Daoy (cell line): Measurements from ENCODE around the gene HSD3B7. TPM values are rescaled to one million over a fixed set of nuclear protein-coding genes. Genes with fewer than 3 reads are reported as not detected.

Source experiments
- DNase-seq: peaks from one replicate; pipeline ENCODE4 v3.0.0-alpha.2; 2015; ENCODE audit warnings: low read depth
- total RNA-seq: library from RNA; depleted of rRNA; stranded (reverse); fragments of >200 nt; shearing (Covaris generic); gene quantifications from 2 replicates; pipeline ENCODE4 v1.2.3, GENCODE V29; 2014

The HSD3B7 gene
- total RNA-seq, 1 experiment from 2014 or later: 3.8 TPM

- no peak for DNase-seq
Measured at GRCh38 chr16:30982548-30983288, 2.3 kb upstream of the HSD3B7 start.

GRCh38 chr16:30983289-30983889 lies 1.6 kb upstream of the HSD3B7 start:
- DNase-seq: no peak

GRCh38 chr16:30983898-30984610 lies 953 bp upstream of the HSD3B7 start:
- DNase-seq: no peak

DNA sequence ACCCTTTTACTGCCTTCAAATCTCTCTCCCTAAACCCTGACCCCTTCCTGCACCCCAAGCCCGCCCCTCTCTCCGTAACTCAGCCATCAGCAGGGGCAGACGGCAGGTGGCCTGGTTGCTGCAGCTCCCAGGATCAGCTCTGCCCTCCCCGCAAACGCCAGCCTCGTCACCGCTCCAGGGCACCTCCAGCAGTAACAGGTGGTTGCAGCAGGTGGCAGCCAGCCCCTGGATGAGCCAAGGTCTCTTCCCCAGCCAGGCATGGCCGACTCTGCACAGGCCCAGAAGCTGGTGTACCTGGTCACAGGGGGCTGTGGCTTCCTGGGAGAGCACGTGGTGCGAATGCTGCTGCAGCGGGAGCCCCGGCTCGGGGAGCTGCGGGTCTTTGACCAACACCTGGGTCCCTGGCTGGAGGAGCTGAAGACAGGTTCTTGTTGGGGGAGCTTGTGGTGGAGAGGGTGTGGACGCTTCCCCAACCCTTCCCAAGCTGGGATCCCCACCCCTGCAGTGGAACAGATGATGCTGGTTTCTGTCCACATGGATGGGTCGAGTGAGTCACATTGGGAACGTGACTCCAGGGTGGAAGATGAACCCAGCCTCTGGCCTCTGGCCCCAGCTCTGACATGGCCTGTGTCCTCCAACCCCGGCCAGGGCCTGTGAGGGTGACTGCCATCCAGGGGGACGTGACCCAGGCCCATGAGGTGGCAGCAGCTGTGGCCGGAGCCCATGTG lies 558 bp downstream of the HSD3B7 start:
- DNase-seq: peak; percentile 61

GRCh38 chr16:30986129-30986991 lies 1.4 kb downstream of the HSD3B7 start:
- DNase-seq: no peak

DNA sequence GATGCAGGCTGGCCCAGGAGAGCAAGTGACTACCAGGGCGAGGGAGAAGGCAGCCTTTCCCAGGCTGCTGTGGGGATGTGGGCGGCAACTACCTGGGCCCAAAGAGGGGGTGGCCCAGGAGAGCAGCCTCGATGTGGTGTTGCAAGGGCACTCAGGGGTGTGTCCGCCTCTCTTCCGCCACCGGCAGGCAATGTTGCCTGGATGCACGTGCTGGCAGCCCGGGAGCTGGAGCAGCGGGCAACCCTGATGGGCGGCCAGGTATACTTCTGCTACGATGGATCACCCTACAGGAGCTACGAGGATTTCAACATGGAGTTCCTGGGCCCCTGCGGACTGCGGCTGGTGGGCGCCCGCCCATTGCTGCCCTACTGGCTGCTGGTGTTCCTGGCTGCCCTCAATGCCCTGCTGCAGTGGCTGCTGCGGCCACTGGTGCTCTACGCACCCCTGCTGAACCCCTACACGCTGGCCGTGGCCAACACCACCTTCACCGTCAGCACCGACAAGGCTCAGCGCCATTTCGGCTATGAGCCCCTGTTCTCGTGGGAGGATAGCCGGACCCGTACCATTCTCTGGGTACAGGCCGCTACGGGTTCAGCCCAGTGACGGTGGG lies 2.7 kb downstream of the HSD3B7 start:
- no peak for DNase-seq

DNA sequence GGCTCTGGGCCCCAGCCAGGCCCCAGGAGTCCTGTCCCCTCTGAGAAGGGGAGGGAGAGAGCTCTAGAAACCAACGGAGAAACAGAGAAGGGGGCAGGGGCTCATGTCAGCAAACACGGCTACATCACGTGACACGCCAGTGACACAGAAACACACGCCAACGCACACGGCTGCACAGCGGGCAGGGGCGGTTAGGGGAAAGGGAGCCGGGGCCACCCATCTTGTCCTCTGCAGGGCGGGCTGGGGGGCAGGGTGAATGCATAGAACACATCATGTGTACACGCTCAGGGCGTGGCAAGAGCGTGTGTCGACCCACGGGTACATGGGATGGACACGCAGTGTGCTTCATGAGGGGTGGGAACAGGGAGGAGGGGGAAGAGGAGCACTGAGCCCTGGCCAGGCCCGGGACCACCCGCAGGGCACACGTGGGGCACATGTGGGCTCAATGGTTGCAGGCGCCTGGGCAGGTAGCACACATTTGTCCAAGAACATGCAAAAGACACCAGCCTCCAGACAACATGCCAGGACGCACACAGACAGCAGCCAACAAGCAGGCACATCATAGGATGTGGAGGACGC lies 4.6 kb downstream of the HSD3B7 start:
- DNase-seq: no peak

GRCh38 chr16:30990105-30990504 lies 5.1 kb downstream of the HSD3B7 start:
- DNase-seq: no peak

DNA sequence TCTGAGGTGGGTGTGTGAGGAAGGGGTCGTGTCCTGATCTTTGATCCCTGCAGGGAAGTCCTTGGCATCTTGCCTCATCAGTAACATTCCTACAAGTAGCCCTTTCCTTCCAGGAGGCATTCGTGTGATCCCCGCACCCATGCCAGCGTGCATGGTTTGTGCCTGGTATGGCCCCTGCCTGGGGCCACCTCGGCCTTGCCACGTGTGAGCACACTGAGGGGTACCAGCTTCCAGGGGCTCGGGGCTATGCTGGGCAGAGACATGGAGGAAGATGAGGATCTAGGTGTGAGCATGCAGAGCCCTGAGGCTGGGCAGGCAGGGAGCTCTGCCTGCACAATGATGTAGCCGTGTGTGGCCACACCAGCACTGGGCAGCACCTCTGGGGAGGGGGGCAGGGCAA lies 6.0 kb downstream of the HSD3B7 start:
- DNase-seq: no peak

DNA sequence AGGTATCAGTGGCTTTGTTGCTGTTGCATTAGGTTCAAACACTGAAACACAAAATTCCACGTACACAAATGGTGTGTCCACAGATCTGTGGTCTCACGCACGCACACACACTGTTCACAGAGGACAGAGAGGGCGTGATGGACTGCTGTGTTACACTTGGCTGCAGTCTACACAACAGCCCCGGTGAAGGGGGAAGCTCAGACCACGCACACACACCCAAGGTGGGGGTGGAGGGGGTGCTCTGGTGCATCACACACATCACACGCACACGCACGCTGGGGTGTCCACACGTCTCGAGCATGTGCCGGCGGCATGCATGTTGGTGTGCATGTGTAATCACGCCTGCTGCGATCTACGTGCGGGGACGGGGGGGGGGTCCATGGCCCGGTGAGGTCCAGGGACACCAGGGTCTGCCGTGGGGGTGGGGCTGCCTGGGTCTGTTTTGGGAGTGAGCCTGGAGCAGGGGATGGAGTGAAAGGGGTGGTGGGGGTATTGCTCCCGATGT lies 7.3 kb downstream of the HSD3B7 start:
- DNase-seq: no peak

DNA sequence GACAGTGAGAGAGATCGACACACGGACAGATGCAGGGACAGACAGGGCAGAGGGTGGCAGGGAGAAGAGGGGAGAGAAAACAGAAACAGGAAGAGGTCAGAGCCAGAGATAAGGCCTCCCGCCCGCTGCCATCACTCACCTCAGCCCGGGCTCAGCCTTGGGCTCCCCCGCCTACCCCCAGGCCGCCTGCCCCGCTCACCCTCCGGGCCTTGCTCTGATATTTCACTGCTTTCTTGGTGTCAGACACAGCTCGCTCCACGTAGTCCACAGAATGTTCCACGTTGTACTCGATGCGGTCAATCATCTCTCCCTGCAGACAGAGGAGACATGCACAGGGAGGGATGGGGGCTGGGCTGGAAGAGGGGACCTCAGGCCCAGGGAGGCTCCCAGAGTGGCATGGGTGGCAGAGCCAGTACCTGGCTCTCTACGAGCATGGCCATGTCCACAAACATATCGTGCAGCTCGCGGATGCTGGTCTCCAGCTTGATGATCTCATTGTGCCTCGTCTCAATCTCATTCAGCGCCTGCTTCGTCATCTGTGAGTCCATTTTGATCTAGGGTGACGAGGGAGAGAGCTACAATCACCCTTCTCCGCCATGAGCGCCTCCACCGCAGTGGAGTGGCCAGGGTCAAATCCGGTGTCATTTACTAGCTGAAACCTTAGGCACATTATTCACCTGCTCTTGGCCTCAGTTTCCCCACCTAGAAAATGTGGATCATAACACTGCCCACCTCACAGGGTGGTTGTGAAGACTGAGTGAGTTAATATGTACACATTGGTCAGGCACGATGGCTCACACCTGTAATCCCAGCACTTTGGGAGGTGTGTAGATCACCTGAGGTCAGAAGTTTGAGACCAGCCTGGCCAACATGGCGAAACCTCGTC lies 8.2 kb downstream of the HSD3B7 start:
- no peak for DNase-seq

DNA sequence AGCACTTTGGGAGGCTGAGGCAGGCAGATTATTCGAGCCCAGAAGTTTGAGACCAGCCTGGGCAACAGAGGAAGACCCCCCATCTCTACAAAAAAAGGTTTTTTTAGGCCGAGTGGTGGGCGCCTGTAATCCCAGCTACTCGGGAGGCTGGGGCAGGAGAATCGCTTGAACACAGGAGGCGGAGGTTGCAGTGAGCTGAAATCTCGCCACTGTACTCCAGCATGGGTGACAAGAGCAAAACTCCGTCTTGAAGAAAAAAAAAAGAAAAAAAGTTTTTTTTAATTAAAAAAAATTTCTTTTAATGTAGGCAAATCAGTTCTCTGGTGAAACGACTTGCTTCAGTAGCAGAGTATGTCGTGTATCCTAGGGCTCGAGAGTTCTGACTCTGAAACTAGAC lies 10.9 kb downstream of the HSD3B7 start:
- DNase-seq: no peak

GRCh38 chr16:30996324-30996984 lies 11.4 kb downstream of the HSD3B7 start:
- DNase-seq: no peak

GRCh38 chr16:30996985-30997724 lies 12.1 kb downstream of the HSD3B7 start:
- peak; percentile 83 for DNase-seq

GRCh38 chr16:30997725-30998711 lies 13.0 kb downstream of the HSD3B7 start:
- DNase-seq: peak; percentile 93

DNA sequence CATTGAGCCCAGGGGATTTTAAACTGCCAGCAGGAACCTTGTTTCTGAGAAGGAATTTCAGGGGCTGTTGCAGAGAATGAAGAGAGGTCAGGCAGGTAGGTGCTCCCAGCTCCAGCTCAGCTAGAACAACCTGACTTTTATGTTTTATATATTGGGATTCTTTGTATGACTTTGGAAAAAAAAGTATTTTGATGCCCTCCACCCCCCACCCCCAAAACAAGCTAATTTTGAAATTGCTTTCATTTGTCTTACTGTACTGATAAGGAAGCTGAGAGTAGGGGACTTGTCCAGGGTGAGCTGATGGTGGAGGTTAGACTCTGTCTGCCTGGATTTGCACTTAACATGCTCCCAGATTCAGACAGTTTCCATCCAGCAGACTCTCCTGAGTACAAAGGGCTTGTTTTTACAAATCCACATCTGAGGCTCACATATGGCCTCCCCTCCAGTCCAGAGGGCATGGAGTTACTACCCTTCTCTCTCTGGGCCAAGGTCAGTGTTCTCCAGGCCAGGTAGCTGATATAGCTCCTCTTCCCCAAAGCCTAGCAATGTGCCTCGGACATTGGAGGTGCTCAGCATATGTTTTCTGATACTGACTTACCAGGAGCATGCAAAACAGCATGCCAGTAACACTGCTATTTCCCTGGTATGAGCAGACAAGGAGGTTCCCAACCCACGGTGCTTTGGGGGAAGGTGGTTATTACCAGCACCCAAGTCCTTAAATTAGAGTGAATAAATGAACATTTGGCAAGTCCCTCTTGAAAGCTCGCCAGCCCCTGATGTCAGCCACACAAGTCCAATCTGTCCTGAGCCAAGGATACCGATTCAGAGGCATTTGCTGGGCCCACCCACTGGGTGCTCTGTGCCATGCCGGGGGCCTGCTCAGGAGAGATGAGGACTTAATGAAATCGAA lies 14.1 kb downstream of the HSD3B7 start:
- no peak for DNase-seq
